Retinal pigment epithelial cell (primary cell): ENCODE measurements around the gene TRAF1.

Experiments used
- DNase-seq: peaks from one replicate; pipeline ENCODE4 v3.0.0-alpha.2; 2010; ENCODE audit warnings: low read depth
- H3K4me3 ChIP-seq: 2 replicates; pipeline ENCODE4 v1.5.1; 2011; ENCODE audit warnings: mild to moderate bottlenecking, low read length, control low read depth, moderate library complexity
- CTCF ChIP-seq: conservative IDR thresholded peaks from 2 replicates; pipeline ENCODE4 v1.5.1; 2011; ENCODE audit warnings: low read depth, low read length, control low read depth, inconsistent platforms

The TRAF1 gene

GRCh38 chr9:120912958-120913646 lies 13.5 kb downstream of the TRAF1 start:
- no peak for TF ChIP-seq CTCF
- no peak for DNase-seq
- no peak overlapping the region for H3K4me3 ChIP-seq

GRCh38 chr9:120911295-120911837 lies 15.2 kb downstream of the TRAF1 start:
- DNase-seq: no peak
- no peak overlapping the region for H3K4me3 ChIP-seq
- TF ChIP-seq CTCF: no peak

GRCh38 chr9:120910643-120911042 lies 16.0 kb downstream of the TRAF1 start:
- no peak overlapping the region for H3K4me3 ChIP-seq
- DNase-seq: no peak
- no peak for TF ChIP-seq CTCF

- DNase-seq: no peak
- TF ChIP-seq CTCF: no peak
- no peak overlapping the region for H3K4me3 ChIP-seq
Measured at GRCh38 chr9:120909904-120910303, 16.7 kb downstream of the TRAF1 start.

- no peak for DNase-seq
- no peak for TF ChIP-seq CTCF
Measured at GRCh38 chr9:120905315-120906164, 21.1 kb downstream of the TRAF1 start.

GRCh38 chr9:120904978-120905301 lies 21.7 kb downstream of the TRAF1 start:
- no peak for TF ChIP-seq CTCF
- H3K4me3 ChIP-seq: no peak overlapping the region
- DNase-seq: no peak

More at GRCh38 chr9:120905315-120906164, 21.1 kb downstream of the TRAF1 start:
- H3K4me3 ChIP-seq: no peak overlapping the region
